ENCODE results near the gene GNB1L.

Gene GNB1L

DNA sequence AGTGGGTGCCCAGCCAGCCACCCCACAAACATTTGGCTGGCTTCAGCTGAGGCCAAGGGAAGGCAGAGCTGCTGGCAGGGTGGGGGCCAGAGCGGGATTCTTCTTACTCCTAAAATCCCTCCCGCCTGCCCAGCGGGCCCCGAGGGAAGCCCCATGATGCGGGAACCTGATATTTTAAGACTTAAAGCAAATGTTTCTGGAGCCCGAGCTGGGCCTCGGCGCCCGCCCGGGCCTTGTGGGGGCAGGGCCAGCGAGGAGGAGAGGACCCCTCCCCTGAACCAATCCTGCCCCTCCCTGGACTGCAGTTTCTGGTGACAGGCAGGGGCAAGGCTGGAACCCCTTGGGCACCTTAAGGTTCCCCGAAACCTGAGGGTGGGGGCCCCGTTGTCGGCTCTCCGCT, 114.1 kb downstream of the GNB1L start:
- no peak for DNase-seq (ENCODE audit: extremely low read depth in 1 of 2, low read depth in 1 of 2)

DNA sequence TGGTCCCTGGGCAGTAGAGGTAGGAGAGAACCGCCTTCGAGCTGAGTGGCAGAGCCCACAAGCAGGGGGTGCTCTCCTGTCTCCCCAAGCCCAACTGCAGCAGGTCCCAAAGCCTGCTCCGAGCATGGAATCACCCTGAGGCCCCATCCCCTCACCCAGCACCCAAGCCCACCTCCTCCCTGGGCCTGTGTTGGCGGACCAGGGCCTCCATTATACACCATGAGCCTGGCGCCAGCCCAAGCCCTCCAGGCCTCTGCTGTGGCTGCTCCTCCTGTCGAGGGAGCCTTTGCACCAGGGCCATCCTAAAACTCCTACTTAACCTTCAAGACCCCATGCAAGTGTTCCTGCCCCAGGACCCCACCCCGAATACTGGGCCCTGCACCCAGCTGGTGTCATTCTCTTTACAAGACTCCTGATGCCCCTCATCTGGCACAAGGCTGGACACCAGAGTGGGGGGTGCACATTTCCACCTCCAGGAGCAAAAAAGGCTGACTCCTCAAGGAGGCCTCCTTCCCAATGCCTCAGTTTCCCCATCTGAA, 114.7 kb downstream of the GNB1L start:
- no peak for DNase-seq (ENCODE audit: extremely low read depth in 1 of 2, low read depth in 1 of 2)

DNA sequence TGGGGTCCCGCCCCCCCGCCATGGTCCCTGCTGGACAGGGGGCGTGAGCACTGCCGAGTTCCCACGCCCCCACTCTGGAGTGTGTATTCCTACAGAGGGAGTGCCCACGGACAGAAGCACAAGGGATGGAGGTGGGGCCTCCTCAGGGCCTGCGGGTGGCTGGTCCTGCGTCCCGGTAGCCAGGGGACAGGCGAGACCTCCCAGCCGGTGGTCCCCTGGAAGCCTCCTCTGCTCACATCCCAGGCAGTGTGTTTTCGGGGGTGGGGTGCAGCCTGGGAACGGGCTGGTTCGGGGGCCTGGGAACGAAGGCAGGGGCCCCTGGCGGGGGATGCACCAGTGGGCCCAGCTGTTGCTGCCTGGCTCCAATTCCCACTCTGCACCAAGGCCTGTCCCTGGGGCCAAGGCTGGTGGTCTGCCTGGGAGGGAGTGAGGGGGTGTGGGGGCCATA, 115.2 kb downstream of the GNB1L start:
- no peak for DNase-seq (ENCODE audit: extremely low read depth in 1 of 2, low read depth in 1 of 2)

DNA sequence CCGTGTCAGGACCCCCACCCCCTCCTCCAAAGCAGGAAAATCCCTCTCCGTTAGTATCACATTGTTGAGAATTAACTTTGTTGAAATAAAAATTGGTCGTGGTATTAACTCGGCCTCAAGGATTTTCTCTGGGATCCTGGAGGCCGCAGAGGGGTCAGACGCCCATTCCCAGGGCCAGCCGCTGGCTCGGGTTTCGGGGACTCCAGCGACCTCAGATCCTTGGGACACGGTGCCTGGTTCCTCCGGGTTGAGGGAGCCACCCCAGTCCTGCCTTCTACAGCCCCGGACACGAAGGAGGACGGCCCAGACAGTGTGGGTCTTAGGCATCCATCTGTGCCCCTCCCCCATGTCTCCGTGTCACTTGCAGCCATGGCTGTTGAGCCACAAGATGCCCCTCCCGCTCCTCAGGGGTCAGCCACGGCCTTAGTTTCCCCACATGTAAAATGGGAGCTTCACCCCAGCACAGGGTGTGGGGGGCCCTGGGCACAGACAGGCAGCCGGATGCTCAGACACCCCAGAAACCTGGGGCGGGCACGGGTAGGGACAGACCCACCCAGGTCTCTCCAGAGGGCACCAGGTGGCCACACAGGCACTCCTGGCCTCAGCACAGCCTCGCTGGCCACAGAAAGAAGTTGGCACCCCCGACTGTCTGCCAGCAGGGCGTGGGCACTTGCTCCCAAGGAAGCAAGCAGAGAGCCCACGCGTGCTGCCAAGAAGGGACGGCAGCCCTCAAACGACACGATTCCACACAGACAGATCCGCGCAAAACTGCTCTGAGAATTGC, 115.8 kb downstream of the GNB1L start:
- no peak for DNase-seq (ENCODE audit: extremely low read depth in 1 of 2, low read depth in 1 of 2)

DNA sequence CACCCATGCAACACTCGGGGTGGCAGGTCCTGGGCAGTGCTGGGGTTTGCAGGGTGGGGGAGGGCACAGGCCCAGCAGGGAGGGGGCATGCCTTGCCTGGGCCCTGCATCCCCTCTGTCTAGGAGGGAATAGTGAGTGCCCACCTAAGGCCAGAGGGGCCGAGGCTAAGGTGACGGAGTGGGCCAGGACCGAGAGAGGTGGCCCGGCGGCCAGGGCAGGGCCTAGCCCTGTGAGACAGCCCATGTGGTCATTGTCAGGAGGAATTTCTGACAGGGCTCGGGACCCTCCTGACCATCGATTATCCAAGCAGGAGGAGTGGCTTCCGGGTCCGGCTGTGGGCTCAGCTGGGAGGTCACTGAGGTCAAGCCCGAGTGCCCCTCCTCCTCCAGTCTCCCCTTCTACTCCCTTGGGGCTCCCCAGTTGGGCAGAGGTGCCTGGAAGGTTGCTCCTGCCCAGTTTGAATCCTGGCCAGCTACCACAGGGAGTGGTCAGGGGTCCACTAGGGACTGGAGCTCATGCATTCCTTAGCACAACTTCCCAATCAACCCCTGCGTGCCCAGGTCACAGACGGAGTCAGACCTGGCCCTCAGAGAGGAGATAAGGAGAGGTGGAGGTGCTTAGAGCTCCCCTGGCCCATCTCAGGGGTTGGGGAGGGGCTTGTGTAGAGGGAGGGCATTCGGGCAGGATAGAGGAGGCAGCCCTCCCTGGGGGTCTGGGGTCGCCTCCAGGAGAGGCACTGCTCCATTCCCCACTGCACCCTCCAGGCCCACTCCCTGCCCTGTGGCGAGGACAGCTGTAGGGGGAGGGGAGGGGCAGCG, 116.6 kb downstream of the GNB1L start:
- DNase-seq (ENCODE audit: extremely low read depth in 1 of 2, low read depth in 1 of 2), result no peak

DNA sequence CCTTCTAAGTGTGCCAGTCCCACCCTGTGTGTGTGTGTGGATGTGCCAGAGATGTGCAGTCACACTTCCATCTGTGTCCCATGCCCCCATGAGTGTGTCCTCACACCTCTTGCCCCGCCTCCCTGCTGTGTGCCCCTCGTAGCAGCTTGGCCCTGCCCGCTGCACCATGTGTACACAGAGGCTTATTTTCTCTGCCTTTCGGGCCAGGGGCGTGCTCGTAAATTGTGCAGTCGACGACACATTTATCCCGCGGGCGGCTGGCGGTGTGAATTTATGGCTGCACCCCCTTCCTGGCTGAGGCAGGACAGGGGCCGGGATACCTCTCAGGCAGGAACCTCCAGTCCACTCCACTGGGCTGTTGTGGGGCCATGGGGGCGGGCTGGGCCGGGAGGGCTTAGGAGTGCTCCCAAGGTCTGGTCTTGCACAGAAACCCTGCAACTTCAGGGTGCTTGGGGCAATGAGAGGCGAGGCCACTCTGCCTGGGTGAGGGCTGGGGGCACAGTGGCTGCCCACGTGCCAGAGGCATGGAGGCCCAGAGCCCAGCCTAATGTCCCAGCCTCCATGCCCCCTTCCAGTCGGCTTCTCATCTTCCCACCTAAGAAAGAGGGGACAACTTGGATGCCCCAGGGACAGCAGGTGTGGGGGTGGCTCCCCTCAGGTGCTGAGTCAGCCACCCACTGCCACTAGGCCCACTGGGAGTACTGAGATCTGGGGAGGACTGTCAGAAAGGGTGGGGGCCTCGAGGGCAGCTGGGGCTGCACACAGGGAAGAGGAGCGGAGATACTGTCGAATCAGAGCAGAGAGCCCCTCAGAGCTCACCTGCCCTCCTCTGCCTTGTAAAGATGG, 118.8 kb downstream of the GNB1L start:
- no peak for DNase-seq (ENCODE audit: extremely low read depth in 1 of 2, low read depth in 1 of 2)

DNA sequence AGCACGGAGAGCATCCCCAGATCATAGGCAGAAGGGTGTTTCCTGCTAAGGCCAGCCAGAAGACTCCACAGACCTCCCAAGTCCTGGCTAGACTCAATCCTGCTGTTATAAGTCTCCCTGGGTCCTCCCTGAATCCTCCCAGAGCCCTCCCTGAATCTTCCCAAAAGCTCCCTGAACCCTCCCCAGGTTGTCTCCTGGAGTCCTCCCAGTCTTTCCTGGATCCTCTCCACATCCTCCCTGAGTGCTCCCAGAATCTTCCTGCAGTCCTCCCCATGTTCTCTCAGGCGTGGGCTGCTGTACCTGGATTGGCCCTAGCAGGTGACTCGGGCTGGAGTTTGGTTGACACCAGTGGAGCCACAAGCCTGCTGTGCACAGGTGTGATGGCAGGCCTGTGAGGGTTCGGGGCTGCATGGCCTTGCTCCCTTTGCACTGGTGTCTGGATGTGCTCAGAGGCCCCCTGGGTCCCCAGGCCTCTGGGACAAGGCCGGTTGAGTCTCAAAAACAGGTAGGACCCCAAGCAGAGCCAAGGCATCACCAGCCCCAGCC, 119.8 kb downstream of the GNB1L start:
- DNase-seq (ENCODE audit: extremely low read depth in 1 of 2, low read depth in 1 of 2), result no peak

DNA sequence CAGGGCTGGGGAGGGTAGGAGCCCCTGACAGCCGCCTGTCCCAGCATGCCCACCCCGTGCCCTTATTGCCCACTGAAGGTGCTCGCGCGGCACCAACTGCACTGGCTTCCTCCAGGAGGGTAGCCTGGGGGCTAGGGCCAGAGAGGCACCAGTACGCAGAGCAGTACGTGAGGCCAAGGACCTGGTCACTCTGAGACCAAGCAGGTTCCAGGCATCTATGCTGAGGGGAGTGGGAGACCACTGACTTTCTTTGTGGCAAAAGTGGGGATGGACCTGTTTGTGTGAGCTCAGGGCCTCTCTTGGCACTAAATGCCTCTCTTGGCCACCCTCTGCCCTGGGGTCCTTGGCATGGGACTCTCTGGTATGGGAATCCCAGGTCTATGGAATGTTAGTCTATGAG, 120.5 kb downstream of the GNB1L start:
- DNase-seq (ENCODE audit: extremely low read depth in 1 of 2, low read depth in 1 of 2), result no peak

DNA sequence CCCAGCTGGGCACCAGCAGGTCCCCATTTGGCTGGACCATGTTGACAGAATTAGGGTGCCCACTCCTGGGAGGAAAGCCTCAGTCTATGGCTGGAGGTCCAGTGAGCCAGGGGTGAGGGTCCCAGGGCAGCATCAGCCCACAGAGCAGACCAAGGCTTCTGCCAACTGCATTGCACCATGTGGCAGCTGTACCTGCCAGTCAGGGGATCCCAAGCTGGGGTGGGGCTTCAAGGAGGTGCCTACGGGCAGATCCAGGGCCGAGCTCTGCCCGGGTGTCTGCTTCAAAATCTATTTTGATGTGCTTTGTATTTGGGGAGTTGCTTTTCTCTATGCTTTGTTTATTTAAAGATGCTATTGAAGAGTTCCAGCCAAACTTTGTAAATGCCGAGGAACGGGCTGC, 120.9 kb downstream of the GNB1L start:
- DNase-seq (ENCODE audit: extremely low read depth in 1 of 2, low read depth in 1 of 2), result no peak

Measured in activated CD8-positive, alpha-beta memory T cell treated with anti-CD3 and anti-CD28 coated beads for 1 hour (primary cell).